ENCODE data around the gene C3orf18.

Gene C3orf18

GRCh38 chr3:50603261-50604109 is 35.9 kb upstream of the C3orf18 start:
- no peak for DNase-seq (ENCODE audit: low read depth, low spot score)

- no peak for DNase-seq (ENCODE audit: low read depth, low spot score)
These were observed 35.1 kb upstream of the C3orf18 start for GRCh38 chr3:50602595-50603191.

DNA sequence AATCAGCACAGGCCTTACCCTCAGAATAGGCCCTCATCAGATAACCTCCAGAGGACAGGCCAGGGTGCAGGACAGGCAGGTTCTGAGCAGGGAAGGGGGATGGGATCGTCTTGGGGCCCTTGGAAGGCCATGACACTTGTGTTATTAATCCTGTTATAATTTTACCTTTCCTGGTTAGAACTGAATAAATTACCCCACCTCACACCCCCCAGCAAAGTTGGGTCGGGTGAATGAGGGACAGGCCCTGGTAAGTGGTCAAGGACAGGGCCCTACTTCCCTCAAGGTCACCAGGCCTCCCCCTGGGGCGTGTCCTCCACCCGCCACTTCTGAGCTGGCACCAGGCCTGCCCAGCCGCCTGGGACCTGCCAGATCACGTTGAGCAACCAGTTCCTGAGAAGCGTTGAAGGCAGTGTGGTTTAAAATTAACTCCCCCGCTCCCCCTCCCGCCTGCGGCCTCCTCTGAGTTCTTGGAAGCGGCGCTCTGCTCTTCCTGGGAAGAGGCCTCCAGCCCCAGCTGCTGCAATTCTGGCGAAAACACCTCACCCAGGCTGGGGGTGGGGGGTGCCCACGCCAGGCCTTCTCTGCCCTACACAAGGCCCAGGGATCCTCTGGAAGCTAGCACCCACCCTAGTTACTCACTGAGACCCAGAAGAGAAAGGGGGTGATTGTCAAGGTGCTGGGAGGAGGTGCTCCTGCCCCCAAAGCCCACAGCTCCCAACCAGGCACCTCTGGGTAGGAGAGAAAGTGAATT is 33.5 kb upstream of the C3orf18 start:
- DNase-seq (ENCODE audit: low read depth, low spot score), result no peak

DNA sequence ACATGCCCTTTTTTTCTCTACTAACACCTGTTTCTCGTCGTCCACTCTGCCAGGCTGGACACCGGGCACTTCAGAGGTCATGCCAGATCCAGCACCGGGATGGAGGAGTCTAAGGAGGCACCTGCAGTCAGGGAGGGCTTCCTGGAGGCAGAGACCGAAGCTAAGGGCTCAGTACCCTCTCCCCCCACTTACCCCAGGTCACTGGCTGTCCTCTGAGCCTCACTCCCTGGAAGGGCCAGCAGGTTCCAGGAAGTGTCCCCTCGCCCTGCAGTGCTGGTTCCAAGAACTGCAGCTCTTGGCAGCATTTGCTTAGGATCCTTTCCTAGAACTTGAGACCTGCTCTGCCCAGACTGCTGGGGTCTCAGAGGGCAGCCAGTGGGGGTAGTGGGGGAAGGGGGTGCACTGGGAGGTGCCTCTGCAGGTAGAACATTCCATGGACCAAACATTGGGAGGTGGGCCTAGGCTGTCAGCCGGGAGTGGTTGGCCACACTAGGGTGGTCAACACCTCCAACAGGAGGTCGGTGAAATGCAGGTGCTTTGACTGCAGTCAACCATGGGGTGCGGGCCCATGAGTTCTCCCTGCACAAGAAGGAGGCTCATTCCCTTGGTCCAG is 32.7 kb upstream of the C3orf18 start:
- DNase-seq (ENCODE audit: low read depth, low spot score), result no peak

- DNase-seq (ENCODE audit: low read depth, low spot score), result no peak
These were observed 32.2 kb upstream of the C3orf18 start for GRCh38 chr3:50599716-50600118.

DNA sequence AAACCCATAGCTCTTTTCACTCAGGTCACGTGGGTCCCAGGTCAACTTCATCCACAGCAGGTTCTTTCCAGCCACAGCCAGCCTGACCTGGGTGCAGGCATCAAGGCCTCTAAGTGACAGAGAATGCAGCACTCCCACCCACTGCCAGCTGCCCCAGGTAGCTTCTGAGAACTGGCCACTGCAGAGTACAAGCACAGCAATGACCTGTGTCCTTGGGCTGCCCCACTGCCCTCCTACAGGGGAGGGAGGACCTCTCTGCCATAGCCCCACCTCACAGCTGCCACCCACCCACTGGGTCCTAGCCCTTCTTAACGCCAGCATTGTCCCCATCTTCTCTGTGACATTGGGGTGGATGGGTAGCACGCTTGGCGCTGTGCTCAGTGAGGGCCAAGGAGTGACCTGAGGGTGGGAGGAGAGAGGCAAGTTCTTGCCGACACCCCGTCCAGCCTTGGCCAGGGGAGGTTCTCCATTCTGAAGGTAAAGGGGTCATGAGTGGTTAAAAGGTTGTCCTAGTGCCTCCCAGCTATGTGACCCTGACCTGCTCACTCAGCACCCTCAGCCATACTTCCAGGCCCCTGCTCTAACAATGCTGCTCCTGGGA is 31.7 kb upstream of the C3orf18 start:
- no peak for DNase-seq (ENCODE audit: low read depth, low spot score)

- no peak for DNase-seq (ENCODE audit: low read depth, low spot score)
These were observed 26.8 kb upstream of the C3orf18 start for GRCh38 chr3:50594253-50594785.

GRCh38 chr3:50592568-50592967 is 25.0 kb upstream of the C3orf18 start:
- no peak for DNase-seq (ENCODE audit: low read depth, low spot score)

DNA sequence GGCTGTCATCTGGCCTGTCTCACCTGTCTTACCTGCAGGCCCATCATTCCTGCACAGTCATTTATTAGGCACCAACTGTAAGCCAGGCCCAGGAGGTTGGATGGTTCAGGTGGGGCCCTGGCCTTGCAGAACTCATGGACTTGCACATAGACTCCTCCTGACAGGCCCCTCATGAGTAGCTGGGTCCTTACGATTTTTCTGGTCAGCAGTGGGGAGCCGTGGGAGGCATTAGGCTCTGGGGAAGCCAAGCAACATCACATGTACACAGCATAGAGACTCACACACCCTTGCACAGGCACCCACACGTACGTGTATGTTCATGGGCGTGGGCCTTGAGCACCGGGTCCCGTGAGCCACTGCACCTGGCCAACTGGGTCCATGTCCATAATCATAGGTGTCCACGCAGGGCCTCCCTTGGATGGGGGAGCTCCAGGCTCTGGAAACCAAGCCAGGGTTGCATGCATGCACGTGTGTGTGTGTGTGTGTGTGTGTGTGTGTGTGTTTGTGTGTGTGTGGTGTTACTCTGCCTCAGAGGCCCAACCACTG is 23.7 kb upstream of the C3orf18 start:
- DNase-seq (ENCODE audit: low read depth, low spot score), result no peak

DNA sequence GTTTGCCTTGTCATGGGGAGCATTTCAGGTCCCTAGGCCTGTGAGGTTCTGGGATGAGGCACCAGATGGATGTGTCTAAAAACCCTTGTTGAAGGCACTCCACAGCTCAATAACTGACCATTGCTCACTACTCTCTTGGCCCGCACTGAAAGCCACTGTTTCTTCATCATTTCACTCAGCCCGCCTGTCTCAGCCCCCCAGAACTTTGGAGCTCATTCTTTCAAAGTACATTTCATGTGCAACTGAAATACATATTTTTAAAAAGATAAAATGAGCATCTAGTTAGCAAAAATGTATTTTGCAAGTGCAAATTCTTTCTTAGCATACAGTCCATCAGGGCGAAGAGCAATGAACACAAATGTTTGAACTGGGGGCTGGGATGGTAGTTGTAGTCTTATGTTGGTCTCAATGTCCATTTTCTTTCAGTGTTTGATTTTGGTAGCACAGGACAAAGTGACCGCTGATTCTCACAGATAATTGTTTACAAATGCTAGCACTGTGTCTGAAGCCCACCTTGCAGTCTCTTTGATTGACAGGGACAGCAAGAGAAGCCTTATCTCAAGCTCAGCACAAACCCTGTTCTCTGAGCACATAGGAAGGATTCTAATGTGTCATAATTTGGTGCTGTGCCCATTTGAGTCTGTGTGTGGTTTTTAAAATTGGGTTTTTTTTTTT is 21.3 kb upstream of the C3orf18 start:
- no peak for DNase-seq (ENCODE audit: low read depth, low spot score)

- no peak for DNase-seq (ENCODE audit: low read depth, low spot score)
These were observed 20.5 kb upstream of the C3orf18 start for GRCh38 chr3:50587806-50588758.

GRCh38 chr3:50587373-50587772 is 19.8 kb upstream of the C3orf18 start:
- no peak for DNase-seq (ENCODE audit: low read depth, low spot score)

GRCh38 chr3:50586763-50587070 is 19.2 kb upstream of the C3orf18 start:
- no peak for DNase-seq (ENCODE audit: low read depth, low spot score)

- no peak for DNase-seq (ENCODE audit: low read depth, low spot score)
These were observed 18.6 kb upstream of the C3orf18 start for GRCh38 chr3:50585919-50586762.

DNA sequence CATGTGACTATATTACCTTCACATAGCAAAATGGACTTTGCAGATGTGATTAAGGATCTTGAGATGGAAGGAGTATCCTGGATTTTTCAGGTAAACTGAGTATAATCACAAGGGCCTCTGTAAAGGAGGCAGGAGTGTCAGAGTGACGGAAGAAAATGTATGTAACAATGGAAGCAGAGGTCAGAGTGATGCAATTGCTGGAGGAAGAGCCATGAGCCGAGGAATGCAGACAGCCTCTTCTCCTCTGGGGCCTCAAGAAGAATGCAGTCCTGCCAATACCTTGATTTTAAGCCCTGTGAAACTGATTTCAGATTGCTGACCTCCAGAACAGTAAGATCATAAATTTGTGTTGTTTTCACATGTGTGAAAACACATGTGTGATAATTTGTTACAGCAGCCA is 16.8 kb upstream of the C3orf18 start:
- DNase-seq (ENCODE audit: low read depth, low spot score), result no peak

GRCh38 chr3:50583897-50584296 is 16.4 kb upstream of the C3orf18 start:
- DNase-seq (ENCODE audit: low read depth, low spot score), result no peak

GRCh38 chr3:50582083-50582482 is 14.5 kb upstream of the C3orf18 start:
- DNase-seq (ENCODE audit: low read depth, low spot score), result no peak

GRCh38 chr3:50581459-50581842 is 13.9 kb upstream of the C3orf18 start:
- DNase-seq (ENCODE audit: low read depth, low spot score), result no peak
